ENCODE data around the gene SLC2A1. TPM values are rescaled to one million over a fixed set of nuclear protein-coding genes. Genes with fewer than 3 reads are reported as not detected.

SLC2A1 gene
- total RNA-seq, 2 experiments from 2014 or later = 158 to 162 TPM

GRCh38 chr1:42949312-42950115, 9.2 kb downstream of the SLC2A1 start:
- ATAC-seq (no peak), DNase-seq (no peak)
- CTCF ChIA-PET = interaction anchor here (1.4 to 1.9 kb wide), 2 partner anchors 26 to 124 kb away, joined by 4 to 6 read pairs; no protein-coding TSS in a partner anchor
- intact Hi-C loops (cut with micrococcal nuclease) = no loop called here
- H3K27ac Mint-ChIP-seq = peak overlapping the region; percentile 72
- POLR2A ChIA-PET = interaction anchor here (1.7 to 9.7 kb wide), 4 partner anchors 7 to 13 kb away, joined by 4 to 117 read pairs (median 22); partner anchors contain the start of gene SLC2A1
- no peak for TF ChIP-seq CTCF (IDR thresholded peaks at IDR 0.05)
- H3K27me3 Mint-ChIP-seq = no peaks in the 10 kb centered on the region
- H3K9me3 Mint-ChIP-seq = no peaks in the 10 kb centered on the region
- peaks cover 95% of the 10 kb centered on the region for H3K4me1 Mint-ChIP-seq (ENCODE audit: low read depth)
- peaks cover 79% of the 10 kb centered on the region for H3K36me3 Mint-ChIP-seq (ENCODE audit: low read depth)
- peak overlapping the region; percentile 26 for H3K4me3 Mint-ChIP-seq

DNA sequence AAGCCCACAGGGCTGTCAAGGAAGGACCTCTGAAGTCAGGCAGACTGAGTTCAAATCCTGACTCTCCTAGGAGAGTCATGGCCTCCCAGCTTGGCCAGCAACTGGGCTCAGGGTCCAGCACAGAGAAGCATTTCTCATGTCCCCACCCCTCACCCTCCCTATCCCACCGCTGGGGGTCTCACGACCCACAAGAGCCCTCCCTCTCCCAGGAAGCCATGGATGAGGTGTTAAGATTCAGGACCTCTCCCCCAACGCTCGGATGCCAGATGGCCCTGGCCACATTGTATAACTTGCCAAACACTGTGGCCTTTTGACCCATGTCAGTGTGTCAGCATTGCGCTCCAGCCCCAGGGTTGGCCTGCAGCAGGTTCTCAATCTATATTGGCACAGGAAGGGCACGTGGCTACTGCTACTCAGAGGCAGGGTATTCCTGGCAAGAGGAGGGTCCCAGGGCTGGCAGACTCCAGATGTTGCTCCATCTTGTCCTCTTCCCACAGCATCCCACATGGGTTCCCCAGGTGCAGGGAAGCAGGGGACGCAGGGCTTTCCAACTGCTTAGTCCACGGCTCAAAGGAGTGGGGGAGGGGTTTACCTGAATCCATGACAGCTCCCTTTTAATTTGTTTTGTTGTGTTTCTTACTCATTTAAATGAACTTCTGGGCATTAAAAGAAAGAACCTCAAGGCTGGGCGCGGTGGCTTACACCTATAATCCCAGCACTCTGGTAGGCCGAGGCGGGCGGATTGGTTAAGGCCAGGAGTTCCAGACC, 10.5 kb downstream of the SLC2A1 start:
- POLR2A ChIA-PET = interaction anchor here (1.0 to 9.7 kb wide), 4 partner anchors 9 to 20 kb away, joined by 3 to 117 read pairs (median 21); partner anchors contain the start of gene SLC2A1

GRCh38 chr1:42947117-42947516, 11.6 kb downstream of the SLC2A1 start:
- ChIA-PET CTCF (interaction anchor here (0.6 to 1.5 kb wide), 3 partner anchors 14 to 169 kb away, joined by 3 to 5 read pairs (median 3); no protein-coding TSS in a partner anchor), POLR2A (interaction anchor here (0.8 to 9.7 kb wide), 4 partner anchors 10 to 28 kb away, joined by 3 to 117 read pairs (median 21); partner anchors contain the start of gene SLC2A1)
- Mint-ChIP-seq H3K36me3 (ENCODE audit: low read depth) (peaks cover 78% of the 10 kb centered on the region), H3K4me1 (ENCODE audit: low read depth) (peaks cover 95% of the 10 kb centered on the region), H3K27ac (no peak overlapping the region), H3K4me3 (no peak overlapping the region), H3K27me3 (no peaks in the 10 kb centered on the region), H3K9me3 (no peaks in the 10 kb centered on the region)
- no peak for TF ChIP-seq CTCF (IDR thresholded peaks at IDR 0.05)
- ATAC-seq (no peak), DNase-seq (no peak)
- intact Hi-C loops (cut with micrococcal nuclease) = no loop called here

More for the DNA sequence above, 10.5 kb downstream of the SLC2A1 start:
- DNase-seq = no peak
- Mint-ChIP-seq H3K27ac (no peak overlapping the region), H3K4me3 (no peak overlapping the region), H3K27me3 (no peaks in the 10 kb centered on the region), H3K9me3 (no peaks in the 10 kb centered on the region), H3K4me1 (ENCODE audit: low read depth) (peaks cover 95% of the 10 kb centered on the region), H3K36me3 (ENCODE audit: low read depth) (peaks cover 77% of the 10 kb centered on the region)
- no peak for ATAC-seq
- CTCF ChIA-PET = interaction anchor here (1.5 kb wide), 1 partner anchor 25 kb away, joined by 5 read pairs; no protein-coding TSS in a partner anchor
- intact Hi-C loops (cut with micrococcal nuclease) = no loop called here
- TF ChIP-seq CTCF (IDR thresholded peaks at IDR 0.05) = no peak

- peaks cover 95% of the 10 kb centered on the region for H3K4me1 Mint-ChIP-seq (ENCODE audit: low read depth)
- no peak for ATAC-seq
- TF ChIP-seq CTCF (IDR thresholded peaks at IDR 0.05) = no peak
- ChIA-PET CTCF (interaction anchor here (0.8 to 1.5 kb wide), 3 partner anchors 9 to 168 kb away, joined by 3 to 5 read pairs (median 3); no protein-coding TSS in a partner anchor), POLR2A (interaction anchor here (0.5 to 9.7 kb wide), 3 partner anchors 10 to 628 kb away, joined by 3 to 117 read pairs (median 39); partner anchors contain the start of gene SLC2A1)
- peaks cover 78% of the 10 kb centered on the region for H3K36me3 Mint-ChIP-seq (ENCODE audit: low read depth)
- peak overlapping the region; percentile 17 for H3K4me3 Mint-ChIP-seq
- DNase-seq = no peak
- intact Hi-C loops (cut with micrococcal nuclease) = no loop called here
- H3K27ac Mint-ChIP-seq = peak overlapping the region; percentile 52
- H3K9me3 Mint-ChIP-seq = no peaks in the 10 kb centered on the region
- no peaks in the 10 kb centered on the region for H3K27me3 Mint-ChIP-seq
Measured at GRCh38 chr1:42946120-42946898, 12.4 kb downstream of the SLC2A1 start.

Measured in activated CD8-positive, alpha-beta T cell treated with anti-CD3 and anti-CD28 coated beads for 36 hours (primary cell).